GM21786 (cell line): ENCODE data around the gene CYCS.
"Not testable (repeated sequence)": the region's sequence is repeated elsewhere in the genome, so short reads cannot be mapped to it uniquely, and the experiment has no call there.

Experiments used
- ATAC-seq: cut with Tn5 transposase; IDR thresholded peaks from one replicate; pipeline ENCODE4 v1.9.1; 2021; ENCODE audit not compliant: unreplicated experiment

The CYCS gene

GRCh38 chr7:25118048-25118753 lies 6.9 kb downstream of the CYCS start:
- peak; percentile 32 for ATAC-seq

DNA sequence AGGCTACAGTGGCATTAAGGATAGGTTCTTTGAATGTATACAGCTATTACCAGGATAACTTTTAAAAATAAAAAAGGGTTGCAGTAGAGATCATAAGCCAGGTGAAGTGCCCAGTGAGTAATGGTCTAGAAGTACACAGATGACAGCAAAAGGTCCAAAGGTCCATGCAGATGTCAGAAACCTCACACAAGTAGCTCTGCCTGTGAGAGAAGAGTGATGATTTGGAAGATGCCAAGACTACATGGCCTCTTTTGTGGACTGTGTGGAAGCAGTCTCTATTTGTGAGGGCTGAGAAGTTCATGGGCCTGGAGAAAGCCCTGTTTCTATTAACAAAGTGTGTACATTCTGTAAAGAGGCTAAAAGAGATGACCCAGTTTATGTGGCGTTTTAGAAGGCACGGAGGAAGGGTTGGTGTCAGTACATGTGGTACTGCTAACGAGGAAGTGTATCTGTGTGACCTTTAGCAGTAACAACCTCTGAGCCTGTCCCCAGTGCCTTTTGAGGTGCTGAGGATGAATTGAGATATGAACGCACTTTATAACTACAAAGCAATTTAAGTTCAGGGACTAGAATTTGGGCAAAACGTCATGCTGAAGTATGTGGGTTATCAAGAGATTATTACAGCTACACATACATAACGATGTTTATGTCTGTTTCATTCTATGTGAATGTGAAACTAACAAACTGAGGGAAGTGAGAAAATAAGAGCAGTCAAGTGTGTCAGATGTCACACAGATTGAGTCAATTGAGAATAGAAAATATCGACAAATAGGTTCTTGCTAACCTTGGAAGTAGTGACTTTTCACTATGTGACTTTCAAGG lies 7.6 kb downstream of the CYCS start:
- peak; percentile 87 for ATAC-seq

- no peak for ATAC-seq
Measured at GRCh38 chr7:25116621-25117020, 8.4 kb downstream of the CYCS start.

GRCh38 chr7:25110514-25110913 lies 14.5 kb downstream of the CYCS start:
- not testable (repeated sequence) for ATAC-seq

DNA sequence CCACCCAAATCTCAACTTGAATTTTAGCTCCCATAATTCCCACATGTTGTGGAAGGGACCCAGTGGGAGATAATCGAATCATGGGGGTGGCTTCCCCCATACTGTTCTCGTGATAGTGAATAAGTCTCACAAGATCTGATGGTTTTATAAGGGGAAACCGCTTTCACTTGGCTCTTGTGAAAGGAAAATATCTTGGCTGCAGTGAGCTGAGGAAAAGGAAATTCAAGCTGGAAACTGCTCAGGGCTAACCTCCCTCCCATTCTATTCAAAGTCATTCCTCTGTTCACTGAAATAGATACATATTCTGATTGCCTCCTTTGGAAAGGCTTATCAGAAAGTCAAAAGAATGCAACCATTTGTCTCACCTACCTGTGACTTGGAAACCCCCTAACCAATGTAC lies 15.8 kb downstream of the CYCS start:
- no peak for ATAC-seq

GRCh38 chr7:25105911-25106310 lies 19.1 kb downstream of the CYCS start:
- no peak for ATAC-seq

DNA sequence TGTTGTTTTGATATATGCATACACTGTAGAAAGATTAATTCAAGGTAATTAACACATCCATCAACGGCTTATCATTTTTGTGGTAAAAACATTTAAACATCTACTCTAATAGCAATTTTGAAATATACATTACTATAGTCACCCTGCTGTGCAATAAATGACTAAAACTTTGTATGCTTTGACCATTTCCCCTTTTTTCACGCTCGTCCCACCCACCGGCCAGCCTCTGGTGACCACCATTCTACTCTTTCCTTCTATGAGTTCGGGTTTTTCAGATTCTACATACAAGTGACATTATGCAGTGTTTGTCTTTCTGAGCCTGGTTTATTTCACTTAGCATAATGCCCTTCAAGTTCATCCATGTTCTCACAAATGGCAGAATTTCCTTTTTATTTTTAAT lies 21.3 kb downstream of the CYCS start:
- no peak for ATAC-seq

DNA sequence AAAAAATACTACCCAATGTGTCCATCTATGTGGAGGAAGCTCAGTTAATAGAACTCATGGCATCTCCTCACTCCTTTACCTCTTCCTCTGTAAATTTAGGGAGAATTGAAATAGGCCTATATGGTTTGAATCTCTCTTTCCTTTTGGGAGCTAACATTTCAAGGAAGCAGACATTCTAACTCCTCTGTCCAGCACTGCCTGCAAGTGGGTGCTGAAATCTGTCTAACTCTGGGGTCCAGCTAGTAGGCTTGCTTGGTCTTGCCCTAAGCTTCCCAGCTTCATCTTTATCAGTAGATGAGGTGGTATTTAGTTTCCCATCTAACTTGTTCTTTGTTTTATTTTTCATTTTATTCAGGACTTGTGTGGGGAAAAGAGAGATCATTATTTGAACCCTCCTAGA lies 23.2 kb downstream of the CYCS start:
- no peak for ATAC-seq

GRCh38 chr7:25098096-25099046 lies 26.7 kb downstream of the CYCS start:
- ATAC-seq = peak; percentile 59

DNA sequence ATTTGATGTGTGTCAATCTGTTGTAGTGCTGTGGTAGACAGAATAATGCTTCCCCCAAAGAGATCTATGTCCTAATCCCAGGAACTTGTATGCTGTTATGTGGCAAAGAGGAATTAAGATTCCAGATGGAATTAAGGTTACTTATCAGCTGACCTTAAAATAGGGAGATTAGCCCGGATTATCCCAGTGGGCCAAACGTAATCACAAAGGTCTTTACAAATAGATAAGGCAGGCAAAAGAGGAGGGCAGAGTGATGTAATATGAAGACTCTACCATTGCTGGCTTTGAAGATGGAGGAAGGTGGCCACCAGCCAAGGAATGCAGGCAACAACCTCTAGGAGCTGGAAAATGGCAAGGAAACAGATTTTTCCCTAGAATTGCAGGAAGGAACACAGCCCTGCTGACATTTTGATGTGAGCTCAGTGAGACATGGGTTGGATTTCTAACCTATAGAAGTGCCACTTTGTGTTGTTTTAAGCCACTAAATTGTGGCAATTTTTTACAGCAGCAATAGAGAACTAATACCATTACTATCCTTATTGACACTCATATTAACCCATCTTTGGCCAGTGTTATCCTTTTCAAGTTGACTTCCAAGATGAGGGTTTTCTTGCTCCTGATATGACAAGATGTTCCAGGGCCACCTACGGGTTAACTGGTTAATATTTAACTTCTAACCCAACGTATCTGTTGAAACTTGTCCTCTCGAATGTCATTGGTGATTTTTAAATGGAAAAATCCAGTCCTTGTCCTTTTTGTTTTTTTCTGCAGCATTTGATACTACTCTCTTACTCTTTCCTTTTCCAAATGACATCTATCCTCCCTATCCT lies 29.3 kb downstream of the CYCS start:
- ATAC-seq = no peak

DNA sequence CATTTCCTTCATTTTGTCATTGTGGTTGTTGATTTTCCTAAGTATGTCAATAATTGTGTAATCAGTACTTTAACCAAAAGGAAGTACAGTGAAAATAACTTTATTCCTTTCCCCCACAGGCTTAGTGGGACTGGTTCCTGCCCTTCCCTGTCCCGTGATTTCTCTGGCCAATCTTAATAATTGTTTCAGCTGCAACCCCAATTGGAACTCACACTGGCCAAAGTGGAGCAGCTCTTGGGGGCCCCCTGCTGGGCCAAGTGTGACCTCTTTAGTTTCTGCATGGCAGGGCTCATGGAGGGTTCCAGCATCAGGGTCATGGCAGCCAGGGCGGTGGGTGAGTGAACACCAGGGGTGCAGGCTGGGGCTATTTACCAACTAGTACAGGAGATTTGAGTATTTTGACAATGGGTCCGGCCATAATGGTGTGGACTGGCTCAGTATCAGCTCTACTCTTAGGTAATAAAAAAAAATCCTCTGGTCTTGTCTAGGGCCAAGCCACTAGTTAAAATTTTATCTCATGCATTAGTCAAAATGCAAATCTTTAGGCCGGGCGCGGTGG lies 31.7 kb downstream of the CYCS start:
- peak; percentile 67 for ATAC-seq

- ATAC-seq = no peak
Measured at GRCh38 chr7:25091779-25092178, 33.3 kb downstream of the CYCS start.

GRCh38 chr7:25091176-25091575 lies 33.9 kb downstream of the CYCS start:
- no peak for ATAC-seq

GRCh38 chr7:25090374-25090773 lies 34.7 kb downstream of the CYCS start:
- ATAC-seq = no peak

DNA sequence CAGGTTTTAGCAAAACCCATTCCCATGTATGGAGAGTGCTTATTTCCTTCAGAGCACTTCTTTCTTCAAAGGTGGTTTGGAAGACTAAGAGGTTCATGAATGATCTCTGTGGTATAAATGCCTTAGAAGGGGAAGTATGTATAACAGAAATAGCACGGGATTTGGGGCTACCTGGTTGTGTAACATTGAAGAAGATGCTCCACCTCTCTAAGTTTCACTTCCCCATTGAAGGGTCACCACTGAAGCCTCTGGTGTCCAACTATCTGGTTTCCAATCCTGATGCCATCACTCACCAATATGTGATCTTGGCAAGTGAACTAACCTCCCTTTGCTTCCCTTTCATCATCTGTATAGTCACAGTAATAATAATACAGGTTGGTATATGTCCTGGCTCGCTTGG lies 37.2 kb downstream of the CYCS start:
- peak; percentile 97 for ATAC-seq

DNA sequence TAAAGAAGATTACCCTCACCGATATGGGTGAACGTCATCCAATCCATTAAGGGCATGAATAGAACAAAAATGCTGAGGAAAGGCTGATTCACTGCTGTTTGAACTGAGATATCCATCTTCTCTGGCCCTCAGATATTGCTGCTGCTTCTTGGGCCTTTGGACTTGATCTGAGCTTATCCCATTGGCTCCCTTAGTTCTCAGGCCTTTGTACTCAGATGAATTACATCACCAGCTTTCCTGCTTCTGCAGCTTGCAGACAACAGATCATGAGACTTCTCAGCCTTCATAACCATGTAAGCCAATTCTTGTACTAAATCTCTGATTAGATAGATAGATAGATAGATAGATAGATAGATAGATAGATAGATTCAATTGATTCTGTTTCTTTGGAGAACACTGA lies 40.2 kb downstream of the CYCS start:
- no peak for ATAC-seq

- no peak for ATAC-seq
Measured at GRCh38 chr7:25083201-25083600, 41.9 kb downstream of the CYCS start.

DNA sequence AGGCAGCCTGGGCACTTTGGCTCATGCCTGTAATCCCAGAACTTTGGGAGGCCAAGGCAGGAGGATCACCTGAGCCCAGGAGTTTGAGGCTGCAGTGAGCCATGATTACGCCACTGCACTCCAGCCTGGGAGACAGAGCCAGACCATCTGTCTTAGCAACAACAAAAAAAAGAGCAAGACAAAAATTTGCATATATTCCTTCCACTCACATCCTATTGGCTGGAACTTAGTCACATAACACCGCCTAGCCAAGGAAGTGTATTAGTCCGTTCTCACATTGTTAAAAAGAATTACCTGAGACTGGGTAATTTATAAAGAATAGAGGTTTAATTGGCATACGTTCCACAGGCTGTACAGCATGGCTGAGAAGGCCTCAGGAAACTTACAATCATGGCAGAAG lies 43.0 kb downstream of the CYCS start:
- not testable (repeated sequence) for ATAC-seq

GRCh38 chr7:25077096-25077495 lies 48.0 kb downstream of the CYCS start:
- ATAC-seq = no peak

- ATAC-seq = no peak
Measured at GRCh38 chr7:25075459-25075858, 49.6 kb downstream of the CYCS start.
